Measurements from ENCODE around the gene PRDM10.

DNA sequence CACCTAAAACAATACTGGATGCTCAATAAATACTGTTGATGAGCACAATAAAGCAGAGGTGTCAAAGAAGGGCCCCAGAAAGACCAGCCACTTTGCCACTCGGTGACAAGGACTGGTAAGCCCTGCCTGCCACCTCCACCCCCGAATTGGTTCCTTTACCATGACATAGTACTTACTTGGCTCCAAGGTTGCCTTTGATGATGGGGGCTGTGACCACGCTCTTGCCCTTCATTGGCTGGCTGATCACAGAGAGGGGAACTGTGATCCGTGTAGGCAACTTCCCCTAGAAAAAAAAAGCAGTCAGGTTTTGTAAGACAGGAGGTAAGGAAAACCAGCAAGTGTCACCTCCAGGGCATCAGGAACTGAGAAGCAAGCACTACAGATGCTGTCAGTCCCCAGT, 136.9 kb downstream of the PRDM10 start:
- TF ChIP-seq CTCF (IDR thresholded peaks at IDR 0.05) (no peak), POLR2A (IDR thresholded peaks at IDR 0.05) (no peak)
